Left lobe of liver (tissue), 2 donors: ENCODE results near the gene ZNF667. TPM values are rescaled to one million over a fixed set of nuclear protein-coding genes. Genes with fewer than 3 reads are reported as not detected.

Experiments
- ATAC-seq: fragments of 200-7000 bp; cut with Tn5 transposase; one replicate; pipeline ENCODE4 v1.9.1; 2020; ENCODE audit warnings: mild to moderate bottlenecking, moderate library complexity
- DNase-seq: peaks from one replicate; pipeline ENCODE4 v3.0.0-alpha.2; 2020; ENCODE audit warnings: low spot score
- total RNA-seq: library from RNA; stranded (reverse); gene quantifications from one replicate; pipeline ENCODE4 v1.2.1, GENCODE V29; 2021
- donor health status: DM: no; HTN: no; CAD: no; lungs with moderate emphysema.
- donor health status: DM: no; HTN: yes; CAD: no.

Gene ZNF667
- total RNA-seq, 1 donor from 2014 or later: 0.63 TPM

- ATAC-seq: peak; percentile 99
- peak; percentile 92 for DNase-seq
Observed at GRCh38 chr19:56393119-56394012, 83.8 kb downstream of the ZNF667 start, which contains the start of gene ZNF582. ZNF582 (minus strand) TSS chr19:56393534; CDS start chr19:56391752, 1,782 bp downstream.

Other genes with a start within 250 kb of the ZNF667 start
- not detected for gene EDDM13, start 204.6 kb downstream of the ZNF667 start, total RNA-seq
- gene ZSCAN5A, start 162.5 kb downstream of the ZNF667 start, total RNA-seq: 4.3 TPM
- 1.2 TPM for gene ZNF582, start 83.8 kb downstream of the ZNF667 start, total RNA-seq
- 1.1 TPM for gene ZNF583, start 73.0 kb downstream of the ZNF667 start, total RNA-seq
- 1.3 TPM for gene ZNF471, start 30.5 kb upstream of the ZNF667 start, total RNA-seq
- gene ZFP28, start 61.6 kb upstream of the ZNF667 start, total RNA-seq: 0.45 TPM
- 2.7 TPM for gene ZNF470, start 90.1 kb upstream of the ZNF667 start, total RNA-seq
- gene ZNF71, start 118.0 kb upstream of the ZNF667 start, total RNA-seq: 1.8 TPM
- gene SMIM17, start 165.8 kb upstream of the ZNF667 start, total RNA-seq: not detected
- gene ZNF835, start 194.4 kb upstream of the ZNF667 start, total RNA-seq: 0.58 TPM